ENCODE measurements around the gene NXNL1.

DNA sequence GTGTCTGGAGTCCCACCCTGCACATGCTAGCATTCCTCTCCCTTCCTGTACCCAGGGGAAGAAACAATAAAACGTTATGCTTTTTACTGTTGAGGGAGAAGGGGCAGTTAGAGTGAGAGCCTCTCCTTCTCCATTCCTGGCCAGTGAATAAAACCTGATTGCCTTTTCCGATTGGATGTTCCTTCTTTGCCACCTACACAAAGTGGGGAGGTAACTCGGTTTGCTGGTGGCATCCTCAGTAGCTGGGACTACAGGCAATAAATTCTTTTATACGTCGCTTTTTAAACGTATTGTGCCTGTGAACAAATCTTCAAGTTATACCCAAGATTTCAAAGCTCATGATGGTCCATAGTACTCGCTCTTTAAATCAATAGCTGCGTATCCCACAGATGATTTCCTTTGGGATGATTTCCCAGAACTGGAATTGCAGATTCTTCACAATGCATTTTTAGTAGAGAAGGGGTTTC is 41.5 kb downstream of the NXNL1 start:
- no peak for TF ChIP-seq EP300 (IDR thresholded peaks at IDR 0.05; ENCODE audit: low read length)
- TF ChIP-seq, protein P1, sequence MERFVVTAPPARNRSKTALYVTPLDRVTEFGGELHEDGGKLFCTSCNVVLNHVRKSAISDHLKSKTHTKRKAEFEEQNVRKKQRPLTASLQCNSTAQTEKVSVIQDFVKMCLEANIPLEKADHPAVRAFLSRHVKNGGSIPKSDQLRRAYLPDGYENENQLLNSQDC (CRISPR knock-in tag; IDR thresholded peaks at IDR 0.05) = no peak
- TF ChIP-seq ZBED1 (IDR thresholded peaks at IDR 0.05) = no peak
- TF ChIP-seq ARID4B (CRISPR knock-in tag; IDR thresholded peaks at IDR 0.05) = no peak
- no peak for TF ChIP-seq POLR2A (conservative IDR thresholded peaks at IDR 0.05)
